Forelimb muscle (tissue), 1 donor: ENCODE measurements around the gene PCMTD2. TPM values are rescaled to one million over a fixed set of nuclear protein-coding genes. Genes with fewer than 3 reads are reported as not detected.
"Not testable (repeated sequence)": the region's sequence is repeated elsewhere in the genome, so short reads cannot be mapped to it uniquely, and the experiment has no call there.

Experiments used
- DNase-seq: peaks from one replicate; pipeline ENCODE4 v3.0.0-alpha.2; 2013; ENCODE audit warnings: low read depth
- polyA plus RNA-seq: library from polyadenylated mRNA; unstranded; fragments of 120-200 nt; gene quantifications from one replicate; pipeline ENCODE4 v1.2.1, GENCODE V29; 2013; ENCODE audit not compliant: insufficient read length

Gene PCMTD2
- polyA plus RNA-seq, 1 donor, result 61.4 TPM

DNA sequence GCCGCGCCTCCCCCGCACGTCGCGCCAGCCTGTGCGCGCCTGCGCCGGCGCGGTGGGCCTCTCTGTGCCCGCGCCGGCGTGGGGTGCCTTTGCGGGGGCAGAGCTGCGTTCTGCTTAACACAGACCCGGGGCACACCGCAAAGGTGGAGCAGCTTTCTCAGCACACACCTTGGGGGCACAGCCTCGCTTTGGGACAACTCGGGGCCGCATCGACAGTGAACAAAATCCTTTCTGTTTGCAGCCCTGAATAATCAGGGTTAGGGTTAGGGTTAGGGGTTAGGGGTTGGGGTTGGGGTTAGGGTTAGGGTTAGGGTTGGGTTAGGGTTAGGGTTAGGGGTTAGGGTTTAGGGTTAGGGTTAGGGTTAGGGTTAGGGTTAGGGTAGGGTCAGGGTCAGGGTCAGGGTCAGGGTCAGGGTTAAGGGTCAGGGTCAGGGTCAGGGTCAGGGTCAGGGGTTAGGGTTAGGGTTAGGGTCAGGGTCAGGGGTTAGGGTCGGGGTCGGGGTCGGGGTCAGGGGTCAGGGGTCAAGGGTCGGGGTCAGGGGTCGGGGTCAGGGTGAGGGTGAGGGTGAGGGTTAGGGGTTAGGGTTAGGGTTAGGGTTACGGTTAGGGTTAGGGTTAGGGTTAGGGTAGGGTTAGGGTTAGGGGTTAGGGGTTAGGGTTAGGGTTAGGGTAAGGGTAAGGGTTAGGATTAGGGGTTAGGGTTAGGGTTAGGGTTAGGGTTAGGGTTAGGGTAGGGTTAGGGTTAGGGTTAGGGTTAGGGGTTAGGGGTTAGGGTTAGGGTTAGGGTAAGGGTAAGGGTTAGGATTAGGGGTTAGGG is 31.1 kb downstream of the PCMTD2 start:
- not testable (repeated sequence) for DNase-seq

DNA sequence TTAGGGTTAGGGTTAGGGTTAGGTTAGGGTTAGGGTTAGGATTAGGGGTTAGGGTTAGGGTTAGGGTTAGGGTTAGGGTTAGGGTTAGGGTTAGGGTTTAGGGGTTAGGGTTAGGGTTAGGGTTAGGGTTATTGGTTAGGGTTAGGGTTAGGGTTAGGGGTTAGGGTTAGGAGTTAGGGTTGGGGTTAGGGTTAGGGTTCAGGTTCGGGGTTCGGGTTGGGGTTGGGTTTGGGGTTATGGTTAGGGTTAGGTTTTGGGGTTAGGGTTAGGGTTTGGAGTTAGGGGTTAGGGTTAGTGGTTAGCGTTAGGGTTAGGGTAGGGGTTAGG is 31.7 kb downstream of the PCMTD2 start:
- DNase-seq, result not testable (repeated sequence)

DNA sequence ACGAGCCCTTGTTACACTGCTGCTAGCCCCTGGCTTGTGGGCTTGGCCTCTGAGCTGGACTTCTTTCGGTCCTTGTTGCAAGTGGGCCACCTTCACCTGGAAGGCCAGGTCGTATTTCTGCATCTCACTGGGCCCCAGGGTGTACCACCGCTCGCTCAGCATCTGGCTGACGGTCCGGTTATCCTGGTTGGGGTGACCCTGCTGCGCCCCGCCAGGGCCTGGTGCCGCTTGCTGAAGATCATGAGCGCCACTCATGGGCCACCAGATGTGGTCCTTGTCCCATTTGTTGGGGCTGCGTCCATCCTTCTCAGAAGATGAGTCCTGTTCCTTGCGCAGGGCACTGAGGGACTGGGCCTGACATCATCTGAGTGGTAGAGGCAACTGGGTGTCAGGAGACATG is 36.6 kb downstream of the PCMTD2 start:
- not testable (repeated sequence) for DNase-seq

DNA sequence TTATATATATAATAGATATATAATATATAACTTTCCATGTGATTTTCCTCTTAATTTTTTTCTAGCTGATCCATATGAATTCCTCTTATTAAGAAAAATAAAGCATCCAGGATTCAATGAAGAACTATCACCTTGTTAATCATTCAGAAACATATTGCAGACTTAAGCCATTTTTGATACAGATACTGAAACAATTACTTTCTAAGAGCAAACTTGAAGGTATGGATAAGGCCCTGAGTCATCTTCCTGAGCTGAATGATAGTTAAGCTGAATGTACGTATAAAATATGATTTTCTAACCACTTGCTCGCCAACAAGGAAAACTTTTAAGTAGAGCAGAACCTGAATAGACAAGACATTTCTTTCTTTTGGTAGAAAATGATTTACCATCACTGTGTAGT is 47.5 kb downstream of the PCMTD2 start:
- DNase-seq, result not testable (repeated sequence)

DNA sequence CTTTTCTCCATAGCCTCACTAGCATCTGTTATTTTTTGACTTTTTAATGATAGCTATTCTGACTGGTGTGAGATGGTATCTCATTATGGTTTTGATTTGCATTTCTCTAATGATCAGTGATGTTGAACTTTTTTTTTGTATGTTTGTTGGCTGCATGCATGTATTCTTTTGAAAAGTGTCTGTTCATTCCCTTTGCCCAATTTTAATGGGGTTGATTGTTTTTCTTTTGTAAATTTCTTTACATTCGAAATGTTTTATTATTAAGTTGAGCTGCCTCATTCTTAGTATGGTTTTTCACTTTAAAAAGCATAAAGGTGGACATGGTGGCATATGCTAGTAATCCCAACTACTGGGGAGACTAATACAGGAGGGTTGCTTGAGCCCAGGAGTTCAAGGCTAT is 58.2 kb downstream of the PCMTD2 start:
- not testable (repeated sequence) for DNase-seq

DNA sequence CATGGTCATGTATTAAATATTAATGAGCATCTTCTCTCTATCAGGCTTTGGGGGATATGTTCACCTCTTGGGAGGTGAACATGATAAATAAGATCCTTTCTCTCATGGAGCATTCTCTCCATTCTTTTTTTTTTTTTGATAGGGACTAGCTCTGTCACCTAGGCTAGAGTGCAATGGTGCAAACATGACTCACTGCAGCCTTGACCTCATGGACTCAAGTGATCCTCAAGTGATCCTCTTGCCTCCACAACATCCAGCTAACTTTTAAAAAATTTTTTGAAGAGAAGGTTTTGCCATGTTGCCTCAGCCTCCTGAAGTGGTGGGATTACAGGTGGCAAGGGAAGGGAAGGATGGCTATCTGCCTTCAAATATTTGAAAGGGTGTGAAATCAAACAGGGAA is 59.8 kb downstream of the PCMTD2 start:
- not testable (repeated sequence) for DNase-seq

DNA sequence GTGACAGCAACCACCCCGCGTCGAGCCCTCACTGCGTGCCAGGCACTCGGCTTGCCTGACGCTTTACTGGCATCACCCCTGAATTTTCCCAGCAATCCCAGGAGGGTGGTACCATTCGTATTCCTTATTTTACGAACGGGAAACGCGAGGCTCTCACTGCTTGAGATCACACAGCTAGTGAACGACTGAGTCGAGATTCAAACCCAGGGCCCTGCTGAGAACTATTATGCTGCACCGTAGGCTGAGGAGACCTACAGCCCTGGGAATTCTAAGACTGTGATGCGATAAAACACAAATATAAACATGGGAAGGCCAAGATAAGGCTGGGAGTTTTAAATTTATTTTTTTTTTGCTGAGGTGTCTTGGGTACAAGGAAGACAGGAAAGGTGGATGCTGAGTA is 60.3 kb downstream of the PCMTD2 start:
- not testable (repeated sequence) for DNase-seq

GRCh38 chr20:64316415-64317083 is 61.0 kb downstream of the PCMTD2 start:
- DNase-seq, result not testable (repeated sequence)

- DNase-seq, result not testable (repeated sequence)
Measured at GRCh38 chr20:64317331-64317730, 61.8 kb downstream of the PCMTD2 start.

DNA sequence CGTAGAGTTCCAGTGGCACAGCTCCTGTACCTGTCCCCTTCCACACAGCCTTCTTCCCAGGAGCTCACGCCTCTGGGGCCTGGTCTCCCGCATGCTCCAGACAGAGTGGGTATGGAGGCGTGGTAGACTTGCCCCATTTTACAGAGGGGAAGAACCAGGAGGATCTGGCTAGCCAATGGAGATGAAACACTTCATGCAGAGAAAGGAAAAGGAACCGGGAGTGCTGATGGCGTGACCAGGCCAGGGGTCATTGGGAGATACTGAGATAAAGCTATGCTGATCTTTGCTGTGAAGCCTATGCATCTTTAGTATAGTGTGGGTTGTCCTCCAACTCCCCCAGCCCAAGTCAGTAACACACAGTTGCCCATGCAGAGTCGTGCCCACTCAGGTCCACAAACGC is 62.5 kb downstream of the PCMTD2 start:
- not testable (repeated sequence) for DNase-seq

DNA sequence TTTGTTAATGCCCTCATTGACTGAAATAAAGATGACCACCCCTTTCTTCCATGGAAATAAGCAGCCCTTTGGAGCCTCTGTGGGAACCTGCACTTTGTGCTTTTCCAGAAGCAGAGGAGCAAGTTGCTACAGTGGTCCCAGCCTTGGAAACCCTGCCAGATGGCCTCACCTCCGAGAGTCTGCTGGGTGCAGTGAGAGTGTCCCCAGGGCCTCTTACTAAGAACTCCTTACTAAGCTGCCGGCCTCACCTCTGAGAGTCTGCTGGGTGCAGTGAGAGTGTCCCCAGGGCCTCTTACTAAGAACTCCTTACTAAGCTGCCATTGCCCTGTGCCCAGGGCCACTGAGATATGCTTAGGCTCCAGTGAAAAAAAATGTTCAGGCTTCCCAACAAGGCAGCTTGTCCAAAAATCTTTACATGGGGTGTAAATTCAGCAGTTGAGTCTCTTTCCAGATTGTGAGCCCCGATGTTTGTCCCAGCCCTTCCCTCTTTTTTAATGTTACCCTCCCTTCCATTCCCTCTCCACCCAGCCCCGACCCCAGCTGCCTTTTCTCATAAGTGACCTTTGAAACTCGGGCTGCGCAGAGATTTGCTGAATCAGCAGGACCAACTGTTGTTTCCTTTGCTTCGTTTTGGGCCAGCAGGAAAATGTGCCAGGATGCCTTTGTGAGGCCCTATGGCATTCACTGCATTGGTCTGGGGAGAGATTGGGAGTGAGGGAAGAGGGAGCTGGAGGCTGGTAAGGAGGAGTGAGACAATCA is 66.7 kb downstream of the PCMTD2 start:
- not testable (repeated sequence) for DNase-seq

Other genes with a start within 250 kb of the PCMTD2 start
- gene C20orf204, start 219.6 kb upstream of the PCMTD2 start, polyA plus RNA-seq, result 1.4 TPM
- 10.8 TPM for gene SOX18, start 206.1 kb upstream of the PCMTD2 start, polyA plus RNA-seq
- gene TCEA2, start 192.6 kb upstream of the PCMTD2 start, polyA plus RNA-seq, result 43.5 TPM
- gene RGS19, start 176.2 kb upstream of the PCMTD2 start, polyA plus RNA-seq, result 4.7 TPM
- gene OPRL1, start 175.7 kb upstream of the PCMTD2 start, polyA plus RNA-seq, result 1.1 TPM
- gene LKAAEAR1, start 171.3 kb upstream of the PCMTD2 start, polyA plus RNA-seq, result 0.18 TPM
- gene NPBWR2, start 148.2 kb upstream of the PCMTD2 start, polyA plus RNA-seq, result not detected
- gene MYT1, start 91.3 kb upstream of the PCMTD2 start, polyA plus RNA-seq, result 0.13 TPM